HCT116 (cell line): ENCODE data around the gene MAML3. TPM values are rescaled to one million over a fixed set of nuclear protein-coding genes. Genes with fewer than 3 reads are reported as not detected.

ENCODE experiments used
- ATAC-seq: fragments of 200-7000 bp; cut with Tn5 transposase; 2 replicates; pipeline ENCODE4 v1.9.1; 2020; ENCODE audit warnings: mild to moderate bottlenecking, moderate library complexity
- BruUV-seq: library from RNA; stranded (reverse); fragments of 400-500 nt; replicated peaks from 2 replicates; lab custom pipeline; 2021; lab: Mats Ljungman, UMichigan
- CTCF ChIA-PET: fragments of 300-600 bp; sonication (Branson Sonifier 250); formaldehyde crosslinking; loops from one replicate; lab custom pipeline; 2021; ENCODE audit warnings: antibody characterized with exemption; lab: Charles Lee
- POLR2A ChIA-PET: fragments of 300-600, 350-600 bp; sonication (Branson Sonifier 250); formaldehyde crosslinking; loops from one replicate; lab custom pipeline; 2021; ENCODE audit warnings: antibody characterized with exemption; lab: Charles Lee
- RAD21 ChIA-PET, 2 experiments: fragments of 300-600 bp; sonication (Branson Sonifier 250); formaldehyde crosslinking; loops; one replicate each; lab custom pipeline; 2023; ENCODE audit warnings: low total read pairs in 2 of 2; ENCODE audit not compliant: uncharacterized antibody in 2 of 2, unreplicated experiment in 2 of 2, low non-redundant PET in 1 of 2; lab: Charles Lee
- DNase-seq: peaks from one replicate; pipeline ENCODE4 v3.0.0-alpha.2; 2010; ENCODE audit warnings: low read depth, low spot score
- H2AFZ ChIP-seq: fragments of 200-600 bp; shearing (Covaris generic), sonication (generic); 2 replicates; pipeline ENCODE4 v1.6.1; 2017; ENCODE audit warnings: low read depth, mixed run types, mixed read lengths, antibody characterized with exemption, low read length; ENCODE audit not compliant: poor library complexity, severe bottlenecking
- H3K27ac ChIP-seq: 2 replicates; pipeline ENCODE4 v1.5.1; 2012; ENCODE audit warnings: low read depth, low read length
- H3K27me3 ChIP-seq: fragments of 200-600 bp; sonication (generic); 2 replicates; pipeline ENCODE4 v1.6.1; 2016; ENCODE audit warnings: mixed run types, low read length, mixed read lengths; ENCODE audit not compliant: insufficient read depth
- H3K36me3 ChIP-seq, 2 experiments: fragments of 200-500 bp in 1 of 2; fragments of 200-600 bp in 1 of 2; sonication (Bioruptor generic) in 1 of 2; sonication (generic) in 1 of 2; 2 replicates each; pipeline versions ENCODE4 v1.5.1 to v1.6.1; 2014 to 2016; ENCODE audit warnings: low read length in 2 of 2, inconsistent platforms in 1 of 2, mixed read lengths in 1 of 2, mixed run types in 1 of 2; ENCODE audit not compliant: insufficient read depth in 2 of 2, control insufficient read depth in 1 of 2
- H3K4me1 ChIP-seq, 2 experiments: fragments of 200-600 bp in 1 of 2; sonication (generic) in 1 of 2; 2 replicates each; pipeline versions ENCODE4 v1.5.1 to v1.6.1; 2012 to 2017; ENCODE audit warnings: low read length in 2 of 2, inconsistent platforms in 1 of 2, mild to moderate bottlenecking in 1 of 2, mixed read lengths in 1 of 2, mixed run types in 1 of 2, moderate library complexity in 1 of 2; ENCODE audit not compliant: insufficient read depth in 2 of 2, control insufficient read depth in 1 of 2
- H3K4me2 ChIP-seq: fragments of 200-600 bp; sonication (generic); 2 replicates; pipeline ENCODE4 v1.6.1; 2017; ENCODE audit warnings: mixed run types, low read length, mixed read lengths
- H3K4me3 ChIP-seq, 2 experiments: fragments of 200-600 bp in 1 of 2; sonication (generic) in 1 of 2; replicated peaks in 1 of 2; 2 replicates each; pipeline ENCODE4 v1.5.1; 2011 to 2016; ENCODE audit warnings: low read length in 2 of 2, control low read depth in 1 of 2, low read depth in 1 of 2, mild to moderate bottlenecking in 1 of 2, mixed read lengths in 1 of 2, mixed run types in 1 of 2
- H3K79me2 ChIP-seq: fragments of 200-600 bp; sonication (generic); 2 replicates; pipeline ENCODE4 v1.6.1; 2017; ENCODE audit warnings: mild to moderate bottlenecking, mixed run types, low read length, moderate library complexity, mixed read lengths; ENCODE audit not compliant: insufficient read depth
- H3K9ac ChIP-seq: fragments of 200-600 bp; sonication (generic); 2 replicates; pipeline ENCODE4 v1.6.1; 2016; ENCODE audit warnings: low read length, mixed read lengths
- H3K9me2 ChIP-seq: fragments of 200-600 bp; sonication (generic), shearing (Covaris generic); 2 replicates; pipeline ENCODE4 v1.6.1; 2017; ENCODE audit warnings: mixed run types, mild to moderate bottlenecking, moderate library complexity; ENCODE audit not compliant: insufficient read depth
- H3K9me3 ChIP-seq, 2 experiments: fragments of 200-500 bp in 1 of 2; fragments of 200-600 bp in 1 of 2; sonication (Bioruptor generic) in 1 of 2; sonication (generic) in 1 of 2; 2 replicates each; pipeline ENCODE4 v1.6.1; 2014 to 2017; ENCODE audit warnings: low read length in 2 of 2, mixed read lengths in 2 of 2, inconsistent platforms in 1 of 2, low read depth in 1 of 2, mild to moderate bottlenecking in 1 of 2, mixed run types in 1 of 2, moderate library complexity in 1 of 2; ENCODE audit not compliant: control insufficient read depth in 1 of 2, insufficient read depth in 1 of 2
- H4K20me1 ChIP-seq: fragments of 200-600 bp; sonication (generic), shearing (Covaris generic); 2 replicates; pipeline ENCODE4 v1.6.1; 2017; ENCODE audit warnings: mixed run types, mild to moderate bottlenecking, moderate library complexity; ENCODE audit not compliant: insufficient read depth
- EGR1 ChIP-seq: IDR thresholded peaks from 2 replicates; pipeline ENCODE4 v1.6.1; 2012; ENCODE audit warnings: low read depth
- EZH2 ChIP-seq: fragments of 200-600 bp; sonication (generic); IDR thresholded peaks from 2 replicates; pipeline ENCODE4 v1.6.1; 2017; ENCODE audit warnings: antibody characterized with exemption, mixed run types
- POLR2A ChIP-seq: IDR thresholded peaks from 2 replicates; pipeline ENCODE4 v1.7.0; 2011; ENCODE audit warnings: borderline replicate concordance; ENCODE audit not compliant: insufficient read depth, insufficient read length; ENCODE audit errors: extremely low read depth
- RAD21 ChIP-seq: IDR thresholded peaks from 2 replicates; pipeline ENCODE4 v1.6.1; 2012; ENCODE audit warnings: low read depth, mild to moderate bottlenecking
- REST ChIP-seq: IDR thresholded peaks from 2 replicates; pipeline ENCODE4 v1.6.1; 2012; ENCODE audit warnings: low read depth
- SIN3A ChIP-seq: IDR thresholded peaks from 2 replicates; pipeline ENCODE4 v1.6.1; 2012; ENCODE audit warnings: low read depth
- intact Hi-C: fragments of 100-400 bp; cut with micrococcal nuclease; formaldehyde crosslinking; loops from 2 replicates; pipeline ENCODE4 v1.10.0; 2022
- total RNA-seq: library from RNA; stranded (reverse); gene quantifications from one replicate; pipeline ENCODE4 v1.2.1, GENCODE V29; 2021; ENCODE audit not compliant: unreplicated experiment
- TF ChIP-seq, protein P1 (sequence below): IDR thresholded peaks from 2 replicates; pipeline ENCODE4 v1.6.1; 2011; ENCODE audit warnings: mild to moderate bottlenecking, low read length, moderate library complexity; ENCODE audit not compliant: insufficient replicate concordance; ENCODE audit errors: extremely low read depth

The MAML3 gene
- total RNA-seq, 1 experiment from 2014 or later = 3.1 TPM

DNA sequence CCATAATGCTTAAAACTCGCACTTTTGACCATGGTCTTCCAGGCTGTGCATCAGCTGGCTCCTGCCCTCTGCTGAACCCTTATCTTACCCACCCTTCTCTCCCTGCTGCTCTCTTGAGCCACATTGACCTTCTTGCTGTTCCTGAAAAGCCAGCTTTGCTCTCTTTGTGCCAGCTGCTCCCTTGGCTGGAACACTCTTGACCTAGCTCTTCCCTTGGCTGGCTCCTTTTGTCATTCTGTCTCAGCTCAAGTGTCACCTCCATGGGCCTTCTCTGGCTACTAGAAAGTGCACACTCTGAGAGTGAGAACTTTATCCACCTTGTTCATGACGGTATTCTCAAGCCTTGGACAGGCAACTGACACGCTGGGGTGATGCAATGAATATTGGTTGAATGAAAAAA, 376.2 kb downstream of the MAML3 start:
- Histone ChIP-seq H3K27ac (no peak overlapping the region), H2AFZ (no peak overlapping the region), H3K4me2 (no peak overlapping the region), H4K20me1 (no peaks in the 10 kb centered on the region), H3K79me2 (no peaks in the 10 kb centered on the region), H3K27me3 (no peaks in the 10 kb centered on the region), H3K9me2 (no peaks in the 10 kb centered on the region), H3K9me3 (no peaks in the 10 kb centered on the region), H3K36me3 (no peaks in the 10 kb centered on the region), H3K4me3 (no peak overlapping the region), H3K4me1 (no peaks in the 10 kb centered on the region), H3K9ac (no peak overlapping the region)
- no TSS peak for BruUV-seq
- RAD21 ChIA-PET = no interaction called here
- TF ChIP-seq, protein P1, sequence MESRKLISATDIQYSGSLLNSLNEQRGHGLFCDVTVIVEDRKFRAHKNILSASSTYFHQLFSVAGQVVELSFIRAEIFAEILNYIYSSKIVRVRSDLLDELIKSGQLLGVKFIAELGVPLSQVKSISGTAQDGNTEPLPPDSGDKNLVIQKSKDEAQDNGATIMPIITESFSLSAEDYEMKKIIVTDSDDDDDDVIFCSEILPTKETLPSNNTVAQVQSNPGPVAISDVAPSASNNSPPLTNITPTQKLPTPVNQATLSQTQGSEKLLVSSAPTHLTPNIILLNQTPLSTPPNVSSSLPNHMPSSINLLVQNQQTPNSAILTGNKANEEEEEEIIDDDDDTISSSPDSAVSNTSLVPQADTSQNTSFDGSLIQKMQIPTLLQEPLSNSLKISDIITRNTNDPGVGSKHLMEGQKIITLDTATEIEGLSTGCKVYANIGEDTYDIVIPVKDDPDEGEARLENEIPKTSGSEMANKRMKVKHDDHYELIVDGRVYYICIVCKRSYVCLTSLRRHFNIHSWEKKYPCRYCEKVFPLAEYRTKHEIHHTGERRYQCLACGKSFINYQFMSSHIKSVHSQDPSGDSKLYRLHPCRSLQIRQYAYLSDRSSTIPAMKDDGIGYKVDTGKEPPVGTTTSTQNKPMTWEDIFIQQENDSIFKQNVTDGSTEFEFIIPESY = no peak
- no peak for TF ChIP-seq SIN3A
- no peak for TF ChIP-seq EZH2
- TF ChIP-seq POLR2A = no peak
- TF ChIP-seq RAD21 = no peak
- no peak for TF ChIP-seq EGR1
- TF ChIP-seq REST = no peak
- CTCF ChIA-PET = no interaction called here
- POLR2A ChIA-PET = no interaction called here
- intact Hi-C loops = no loop called here
- DNase-seq (no peak), ATAC-seq (no peak)
